Fibroblast of mammary gland (primary cell): ENCODE results near the gene LRP5.
"Not testable (repeated sequence)": the region's sequence is repeated elsewhere in the genome, so short reads cannot be mapped to it uniquely, and the experiment has no call there.

Experiments
- DNase-seq: peaks from one replicate; pipeline ENCODE4 v3.0.0-alpha.2; 2010; ENCODE audit warnings: low read depth
- H3K4me3 ChIP-seq: 2 replicates; pipeline ENCODE4 v1.5.1; 2011; ENCODE audit warnings: low read depth, mild to moderate bottlenecking, low read length, moderate library complexity; ENCODE audit not compliant: control insufficient read depth
- TF ChIP-seq, protein P1 (sequence below): conservative IDR thresholded peaks from 2 replicates; pipeline ENCODE4 v1.5.1; 2011; ENCODE audit warnings: low read depth, low read length, inconsistent platforms; ENCODE audit not compliant: control insufficient read depth, insufficient read depth

The LRP5 gene

DNA sequence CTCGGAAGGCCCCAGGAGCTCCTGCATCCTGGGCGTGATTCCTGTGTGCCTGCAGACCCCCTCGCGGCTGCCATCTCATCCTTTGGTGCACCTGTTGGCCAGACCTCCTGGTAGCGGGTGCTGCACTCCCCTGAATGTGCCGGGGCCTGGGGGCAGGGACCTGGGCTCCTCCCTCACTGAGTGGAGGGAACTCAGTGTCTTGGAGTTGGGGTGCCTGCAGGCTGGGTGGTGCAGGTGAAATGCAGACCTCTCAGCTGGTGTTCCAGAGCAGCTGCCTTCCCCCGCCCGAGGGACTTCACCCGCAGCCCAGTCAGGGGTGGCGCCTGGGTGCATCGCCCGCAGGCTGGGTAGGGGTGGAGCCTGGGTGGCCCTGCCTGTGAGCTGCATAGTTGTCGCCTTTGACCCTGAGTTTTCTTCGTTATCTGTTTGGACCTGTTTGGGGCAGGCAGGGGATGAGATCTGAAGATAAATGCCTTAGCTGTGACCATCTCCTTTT, 31.4 kb downstream of the LRP5 start:
- TF ChIP-seq, protein P1, sequence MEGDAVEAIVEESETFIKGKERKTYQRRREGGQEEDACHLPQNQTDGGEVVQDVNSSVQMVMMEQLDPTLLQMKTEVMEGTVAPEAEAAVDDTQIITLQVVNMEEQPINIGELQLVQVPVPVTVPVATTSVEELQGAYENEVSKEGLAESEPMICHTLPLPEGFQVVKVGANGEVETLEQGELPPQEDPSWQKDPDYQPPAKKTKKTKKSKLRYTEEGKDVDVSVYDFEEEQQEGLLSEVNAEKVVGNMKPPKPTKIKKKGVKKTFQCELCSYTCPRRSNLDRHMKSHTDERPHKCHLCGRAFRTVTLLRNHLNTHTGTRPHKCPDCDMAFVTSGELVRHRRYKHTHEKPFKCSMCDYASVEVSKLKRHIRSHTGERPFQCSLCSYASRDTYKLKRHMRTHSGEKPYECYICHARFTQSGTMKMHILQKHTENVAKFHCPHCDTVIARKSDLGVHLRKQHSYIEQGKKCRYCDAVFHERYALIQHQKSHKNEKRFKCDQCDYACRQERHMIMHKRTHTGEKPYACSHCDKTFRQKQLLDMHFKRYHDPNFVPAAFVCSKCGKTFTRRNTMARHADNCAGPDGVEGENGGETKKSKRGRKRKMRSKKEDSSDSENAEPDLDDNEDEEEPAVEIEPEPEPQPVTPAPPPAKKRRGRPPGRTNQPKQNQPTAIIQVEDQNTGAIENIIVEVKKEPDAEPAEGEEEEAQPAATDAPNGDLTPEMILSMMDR: no peak
- DNase-seq: no peak
- no peak overlapping the region for H3K4me3 ChIP-seq

DNA sequence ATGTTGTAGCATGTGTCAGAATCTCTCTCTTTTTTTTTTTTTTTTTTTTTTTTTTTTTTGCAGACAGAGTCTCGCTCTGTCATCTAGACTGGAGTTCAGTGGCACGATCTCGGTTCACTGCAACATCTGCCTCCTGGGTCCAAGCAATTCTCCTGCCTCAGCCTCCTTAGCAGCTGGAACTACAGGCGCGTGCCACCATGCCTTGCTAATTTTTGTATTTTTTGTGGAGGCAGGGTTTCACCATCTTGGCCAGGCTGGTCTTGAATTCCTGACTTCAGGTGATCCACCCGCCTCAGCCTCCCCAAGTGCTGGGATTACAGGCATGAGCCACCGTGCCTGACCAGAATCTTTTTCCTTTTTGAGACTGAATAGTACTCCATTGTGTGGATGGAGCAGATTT, 32.4 kb downstream of the LRP5 start:
- DNase-seq, H3K4me3 ChIP-seq: not testable (repeated sequence)

DNA sequence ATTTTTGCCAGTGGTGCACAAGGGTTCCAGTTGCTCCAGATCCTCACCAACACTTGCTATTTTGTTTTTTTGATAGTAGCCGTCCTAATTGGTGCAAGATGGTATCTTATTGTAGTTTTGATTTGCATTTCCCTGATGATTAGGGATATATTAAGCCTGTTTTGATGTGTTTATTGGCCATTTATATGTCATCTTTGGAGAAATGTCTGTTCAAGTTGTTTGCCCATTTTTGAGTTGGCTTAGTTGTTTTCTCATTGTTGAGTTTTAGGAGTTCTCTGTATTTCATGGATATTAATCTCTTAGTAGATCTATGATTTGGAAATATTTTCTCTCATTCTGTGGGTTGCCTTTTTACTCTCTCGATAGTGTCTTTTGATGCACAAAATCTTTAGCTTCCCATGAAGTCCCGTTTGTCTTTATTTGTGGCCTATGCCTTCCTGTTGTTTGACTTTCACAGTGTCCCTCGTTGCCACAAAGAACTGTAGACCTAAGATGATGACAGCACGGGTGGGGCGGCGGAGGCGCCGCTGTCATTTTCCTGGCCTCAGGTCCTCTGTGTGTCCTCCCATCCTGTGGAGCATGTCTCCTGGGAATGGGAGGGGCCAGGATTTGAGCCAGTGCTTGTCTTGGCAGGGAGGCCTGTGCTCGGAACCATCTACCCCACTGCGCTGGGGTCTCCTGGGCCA, 33.5 kb downstream of the LRP5 start:
- no peak overlapping the region for H3K4me3 ChIP-seq
- TF ChIP-seq, protein P1: no peak
- no peak for DNase-seq

DNA sequence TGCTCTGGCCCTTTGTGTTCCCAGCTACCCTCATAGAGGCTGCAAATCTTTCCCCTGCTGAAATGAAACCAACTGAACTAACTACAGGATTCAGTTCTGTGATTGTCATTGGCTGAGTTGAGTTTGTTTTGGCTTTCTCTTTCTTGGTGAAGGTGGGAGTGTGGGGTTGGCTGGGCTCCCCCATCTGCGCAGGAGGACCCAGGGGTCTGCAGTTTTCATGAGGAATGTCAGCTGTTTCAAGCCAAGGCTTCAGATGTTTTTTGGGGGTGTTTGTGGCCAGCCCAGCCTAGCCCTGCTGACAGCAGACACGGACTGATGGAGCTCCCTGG, 34.0 kb downstream of the LRP5 start:
- TF ChIP-seq, protein P1: no peak
- no peak for DNase-seq
- no peak overlapping the region for H3K4me3 ChIP-seq

DNA sequence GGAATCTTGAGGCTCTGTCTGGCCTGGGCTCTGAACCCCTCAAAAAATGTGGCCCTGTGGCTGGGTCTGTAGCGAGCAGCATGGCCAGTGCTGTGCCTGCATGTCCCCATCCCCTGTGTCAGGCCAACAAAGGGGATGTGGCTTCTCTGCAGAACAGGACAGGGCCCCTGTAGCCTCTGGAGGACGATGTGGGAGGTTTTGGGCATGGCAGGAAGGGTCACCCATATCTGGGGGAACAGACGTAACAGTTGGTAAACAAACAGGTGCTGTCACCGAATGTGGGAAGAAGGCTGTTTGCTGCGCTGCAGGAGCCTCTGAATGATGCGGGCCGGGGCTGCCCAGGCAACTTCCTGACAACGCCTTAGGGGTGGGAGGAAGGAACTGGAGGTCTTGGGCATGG, 35.0 kb downstream of the LRP5 start:
- H3K4me3 ChIP-seq: no peak overlapping the region
- TF ChIP-seq, protein P1: no peak
- no peak for DNase-seq

DNA sequence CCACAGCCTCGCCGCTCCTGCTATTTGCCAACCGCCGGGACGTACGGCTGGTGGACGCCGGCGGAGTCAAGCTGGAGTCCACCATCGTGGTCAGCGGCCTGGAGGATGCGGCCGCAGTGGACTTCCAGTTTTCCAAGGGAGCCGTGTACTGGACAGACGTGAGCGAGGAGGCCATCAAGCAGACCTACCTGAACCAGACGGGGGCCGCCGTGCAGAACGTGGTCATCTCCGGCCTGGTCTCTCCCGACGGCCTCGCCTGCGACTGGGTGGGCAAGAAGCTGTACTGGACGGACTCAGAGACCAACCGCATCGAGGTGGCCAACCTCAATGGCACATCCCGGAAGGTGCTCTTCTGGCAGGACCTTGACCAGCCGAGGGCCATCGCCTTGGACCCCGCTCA, 35.5 kb downstream of the LRP5 start:
- TF ChIP-seq, protein P1: no peak
- no peak for DNase-seq
- H3K4me3 ChIP-seq: no peak overlapping the region

DNA sequence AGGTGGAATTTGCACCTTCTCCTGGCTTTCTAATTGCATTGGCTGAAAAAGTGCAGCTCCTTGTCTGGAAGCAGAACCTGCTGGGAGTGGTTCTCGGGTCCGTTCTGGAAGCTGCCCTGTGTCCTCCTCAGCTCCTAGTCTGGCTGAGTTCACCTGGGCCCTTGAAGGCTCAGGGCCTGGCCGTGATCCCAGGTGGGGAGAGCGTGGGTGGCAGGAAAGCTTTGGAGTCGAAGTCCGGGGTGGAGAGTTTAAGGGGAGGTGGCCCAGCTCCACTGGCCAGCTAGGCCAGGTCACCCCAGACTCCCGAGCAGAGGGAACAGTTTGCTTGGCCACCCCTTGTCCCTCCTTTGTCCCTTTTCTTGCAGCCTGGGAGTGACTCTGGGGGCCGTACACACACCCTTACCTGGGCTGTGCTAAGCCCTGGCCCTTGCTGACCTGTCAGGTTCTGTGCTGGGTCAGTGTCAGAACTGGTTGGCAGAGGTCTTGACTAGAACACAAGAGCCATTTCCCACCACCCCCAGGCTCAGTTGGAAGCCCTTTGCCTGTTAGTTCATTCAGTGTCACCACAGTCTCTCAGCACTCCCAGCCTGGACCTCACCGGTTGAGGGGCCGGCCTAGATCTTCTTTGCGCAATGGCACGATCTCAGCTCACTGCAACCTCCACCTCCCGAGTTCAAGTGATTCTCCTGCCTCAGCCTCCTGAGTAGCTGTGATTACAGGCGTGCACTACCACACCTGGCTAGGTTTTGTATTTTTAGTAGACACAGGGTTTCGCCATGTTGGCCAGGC, 37.3 kb downstream of the LRP5 start:
- TF ChIP-seq, protein P1: no peak
- H3K4me3 ChIP-seq: no peak overlapping the region
- DNase-seq: no peak
